H1 (cell line): ENCODE results near the gene MOG. TPM values are rescaled to one million over a fixed set of nuclear protein-coding genes. Genes with fewer than 3 reads are reported as not detected.

Experiments
- CTCF ChIA-PET: fragments of 300-600 bp; sonication (Branson Sonifier 250); formaldehyde crosslinking; loops from one replicate; lab custom pipeline; 2021; ENCODE audit not compliant: partially characterized antibody; lab: Charles Lee
- POLR2A ChIA-PET: fragments of 300-600 bp; sonication (Branson Sonifier 250); formaldehyde crosslinking; loops from one replicate; lab custom pipeline; 2021; ENCODE audit warnings: inconsistent platforms; ENCODE audit not compliant: partially characterized antibody; lab: Charles Lee
- DNase-seq, 2 experiments: peaks; one replicate each; pipeline versions ENCODE4 v3.0.0 to v3.0.0-alpha.2; 2010 to 2022; ENCODE audit warnings: low spot score in 2 of 2, low read depth in 1 of 2, mixed read lengths in 1 of 2
- FAIRE-seq: peaks from 2 replicates; lab custom pipeline; 2011; peaks lifted over from hg19 to GRCh38; lab: Jason Lieb, UNC
- H2AFZ ChIP-seq: 2 replicates; pipeline ENCODE4 v1.8.1; 2012; ENCODE audit warnings: low read length, inconsistent platforms
- H2AK5ac ChIP-seq: 2 replicates; pipeline ENCODE4 v1.6.1; 2013; ENCODE audit warnings: low read depth, low read length
- H2BK120ac ChIP-seq: replicated peaks from 2 replicates; pipeline ENCODE3; 2013; ENCODE audit warnings: low read depth, low read length, inconsistent platforms
- H2BK12ac ChIP-seq: 2 replicates; pipeline ENCODE4 v1.6.1; 2013; ENCODE audit warnings: low read depth, low read length
- H2BK15ac ChIP-seq: 2 replicates; pipeline ENCODE4 v1.6.1; 2013; ENCODE audit warnings: low read length
- H2BK20ac ChIP-seq: 2 replicates; pipeline ENCODE4 v1.6.1; 2013; ENCODE audit warnings: low read length
- H2BK5ac ChIP-seq: 2 replicates; pipeline ENCODE4 v1.6.1; 2013; ENCODE audit warnings: low read depth, low read length
- H3K14ac ChIP-seq: 2 replicates; pipeline ENCODE4 v1.6.1; 2013; ENCODE audit warnings: inconsistent platforms; ENCODE audit not compliant: insufficient read length
- H3K18ac ChIP-seq: 2 replicates; pipeline ENCODE4 v1.6.1; 2013; ENCODE audit warnings: low read length; ENCODE audit errors: extremely low read depth
- H3K23ac ChIP-seq: 2 replicates; pipeline ENCODE4 v1.6.1; 2013; ENCODE audit warnings: inconsistent platforms; ENCODE audit not compliant: insufficient read length
- H3K23me2 ChIP-seq: 2 replicates; pipeline ENCODE4 v1.6.1; 2013; ENCODE audit warnings: low read depth, low read length
- H3K27ac ChIP-seq: 2 replicates; pipeline ENCODE4 v1.6.1; 2011; ENCODE audit warnings: low read depth, low read length, inconsistent platforms
- H3K27me3 ChIP-seq, 4 experiments: replicated peaks in 1 of 4; 1 replicate in 1 of 4; 2 replicates in 3 of 4; pipeline versions ENCODE4 v1.6.1 to v1.8.1; 2011 to 2013; ENCODE audit warnings: low read length in 3 of 4, mild to moderate bottlenecking in 3 of 4, inconsistent platforms in 2 of 4, mixed read lengths in 2 of 4, moderate library complexity in 1 of 4; ENCODE audit not compliant: control insufficient read depth in 3 of 4, insufficient read depth in 3 of 4; ENCODE audit errors: extremely low read depth in 1 of 4
- H3K36me3 ChIP-seq, 4 experiments: 2 replicates each; pipeline versions ENCODE4 v1.6.1 to v1.8.1; 2011 to 2013; ENCODE audit warnings: mild to moderate bottlenecking in 4 of 4, low read length in 3 of 4, moderate library complexity in 2 of 4, control low read depth in 1 of 4, inconsistent platforms in 1 of 4; ENCODE audit not compliant: insufficient read depth in 4 of 4, control insufficient read depth in 2 of 4
- H3K4ac ChIP-seq: replicated peaks from 2 replicates; pipeline ENCODE3; 2013; ENCODE audit warnings: low read length, low read depth, mixed read lengths, inconsistent platforms; ENCODE audit not compliant: insufficient read length
- H3K4me1 ChIP-seq, 4 experiments: replicated peaks in 1 of 4; 1 replicate in 1 of 4; 2 replicates in 3 of 4; pipeline versions ENCODE4 v1.6.1 to v1.8.1; 2011 to 2013; ENCODE audit warnings: low read length in 3 of 4, inconsistent platforms in 2 of 4, mixed read lengths in 1 of 4; ENCODE audit not compliant: insufficient read depth in 4 of 4, control insufficient read depth in 3 of 4
- H3K4me2 ChIP-seq, 2 experiments: 2 replicates each; pipeline versions ENCODE4 v1.6.1 to v1.8.1; 2011 to 2013; ENCODE audit warnings: low read depth in 2 of 2, low read length in 2 of 2, control low read depth in 1 of 2, inconsistent platforms in 1 of 2, mild to moderate bottlenecking in 1 of 2; ENCODE audit not compliant: insufficient read depth in 1 of 2
- H3K4me3 ChIP-seq, 4 experiments: fragments of 200-600, 300-600 bp in 1 of 4; sonication (generic), shearing (Covaris generic), sonication (Bioruptor Twin) in 1 of 4; 2 replicates each; pipeline versions ENCODE4 v1.5.1 to v1.8.1; 2011 to 2016; ENCODE audit warnings: low read length in 4 of 4, low read depth in 3 of 4, control low read depth in 2 of 4, inconsistent platforms in 2 of 4, mild to moderate bottlenecking in 2 of 4, mixed read lengths in 1 of 4, moderate library complexity in 1 of 4; ENCODE audit not compliant: insufficient read depth in 2 of 4; ENCODE audit errors: extremely low read depth in 1 of 4
- H3K56ac ChIP-seq: replicated peaks from 2 replicates; pipeline ENCODE3; 2013; ENCODE audit warnings: low read depth, mild to moderate bottlenecking, mixed read lengths, low read length, inconsistent platforms; ENCODE audit not compliant: insufficient read length
- H3K79me1 ChIP-seq: 2 replicates; pipeline ENCODE4 v1.6.1; 2013; ENCODE audit warnings: low read depth, low read length, control low read depth
- H3K79me2 ChIP-seq, 2 experiments: 2 replicates each; pipeline versions ENCODE4 v1.6.1 to v1.8.1; 2012 to 2013; ENCODE audit warnings: low read length in 2 of 2, mild to moderate bottlenecking in 2 of 2, inconsistent platforms in 1 of 2; ENCODE audit not compliant: insufficient read depth in 2 of 2, control insufficient read depth in 1 of 2
- H3K9ac ChIP-seq, 4 experiments: replicated peaks in 1 of 4; 1 replicate in 1 of 4; 2 replicates in 3 of 4; pipeline versions ENCODE4 v1.6.1 to v1.8.1; 2011 to 2013; ENCODE audit warnings: low read depth in 3 of 4, low read length in 3 of 4, control low read depth in 2 of 4, mild to moderate bottlenecking in 2 of 4, moderate library complexity in 2 of 4, inconsistent platforms in 1 of 4; ENCODE audit errors: extremely low read depth in 1 of 4
- H3K9me3 ChIP-seq, 2 experiments: 2 replicates each; pipeline versions ENCODE4 v1.6.1 to v1.8.1; 2012 to 2013; ENCODE audit warnings: mild to moderate bottlenecking in 2 of 2, moderate library complexity in 2 of 2, control low read depth in 1 of 2, inconsistent platforms in 1 of 2, low read depth in 1 of 2, low read length in 1 of 2, mixed read lengths in 1 of 2; ENCODE audit not compliant: insufficient read depth in 2 of 2
- H4K20me1 ChIP-seq, 2 experiments: replicated peaks in 1 of 2; 2 replicates each; pipeline versions ENCODE3 to v1.8.1; 2011 to 2013; ENCODE audit warnings: inconsistent platforms in 2 of 2, low read length in 2 of 2, mild to moderate bottlenecking in 1 of 2; ENCODE audit not compliant: insufficient read depth in 2 of 2, control insufficient read depth in 1 of 2
- H4K5ac ChIP-seq: 2 replicates; pipeline ENCODE4 v1.6.1; 2013; ENCODE audit warnings: low read length, low read depth, mixed read lengths, inconsistent platforms; ENCODE audit not compliant: insufficient read length
- H4K8ac ChIP-seq: 2 replicates; pipeline ENCODE4 v1.8.0; 2013; ENCODE audit warnings: mild to moderate bottlenecking, moderate library complexity, low read length, inconsistent platforms; ENCODE audit not compliant: insufficient read depth; ENCODE audit errors: extremely low read depth
- H4K91ac ChIP-seq: replicated peaks from 2 replicates; pipeline ENCODE3; 2013; ENCODE audit warnings: low read length, mixed read lengths, inconsistent platforms; ENCODE audit not compliant: insufficient read length
- CHD2 ChIP-seq: IDR thresholded peaks from 2 replicates; pipeline ENCODE4 v1.6.1; 2012; ENCODE audit warnings: low read length, improper control_type of control experiment
- EGR1 ChIP-seq: IDR thresholded peaks from 2 replicates; pipeline ENCODE4 v1.6.1; 2011; ENCODE audit warnings: low read depth, low read length, borderline replicate concordance
- PHF8 ChIP-seq: fragments of 200-600 bp; sonication (generic); conservative IDR thresholded peaks from 2 replicates; pipeline ENCODE4 v1.7.1; 2012; ENCODE audit warnings: low read depth, mild to moderate bottlenecking, inconsistent platforms, low read length, moderate library complexity
- RXRA ChIP-seq: IDR thresholded peaks from 2 replicates; pipeline ENCODE4 v1.6.1; 2011; ENCODE audit warnings: low read depth, mild to moderate bottlenecking, low read length, moderate library complexity; ENCODE audit not compliant: insufficient read depth
- SAP30 ChIP-seq: fragments of 300-600 bp; sonication (generic); IDR thresholded peaks from 2 replicates; pipeline ENCODE4 v1.7.1; 2012; ENCODE audit warnings: low read length, moderate library complexity, mild to moderate bottlenecking, inconsistent platforms; ENCODE audit not compliant: insufficient read depth, insufficient replicate concordance
- SRF ChIP-seq: IDR thresholded peaks from 2 replicates; pipeline ENCODE4 v1.6.1; 2011; ENCODE audit warnings: mild to moderate bottlenecking, low read depth, low read length, moderate library complexity
- WGBS, 2 experiments: shearing (Covaris generic) in 1 of 2; methylation state at CpG; one replicate each; pipeline versions ENCODE4 v1.1.6 to v1.1.7; 2013 to 2015; ENCODE audit warnings: low lambda C conversion rate in 2 of 2, mixed read lengths in 2 of 2, inconsistent platforms in 1 of 2, low coverage in 1 of 2, missing lambda C conversion rate in 1 of 2; ENCODE audit not compliant: insufficient replicate concordance in 2 of 2, insufficient coverage in 1 of 2, insufficient read length in 1 of 2; ENCODE audit errors: extremely low coverage in 1 of 2, missing lambda C conversion rate in 1 of 2; 5-methylcytosine and 5-hydroxymethylcytosine counted together
- polyA plus RNA-seq, 7 experiments: library from polyadenylated mRNA; depleted of rRNA in 3 of 7; stranded (reverse) in 5 of 7; unstranded in 2 of 7; fragments of >200 nt in 5 of 7; fragments of 200-250 nt in 2 of 7; gene quantifications; 1 replicate in 5 of 7; 2 replicates in 1 of 7; 4 replicates in 1 of 7; pipeline versions ENCODE4 v1.2.1 to v1.2.3, GENCODE V29; 2011 to 2013; ENCODE audit warnings: missing spikeins in 2 of 7, mixed read lengths in 2 of 7
- total RNA-seq: library from RNA; stranded (reverse); fragmentation: NEBNext Ultra II Directional; extraction: Animal tissue kit (Norgen Biotek cat#: 25700); gene quantifications from 2 replicates; pipeline ENCODE4 v1.2.1, GENCODE V29; 2021

The MOG gene
- total and polyA plus RNA-seq, 2 of the 8 experiments (the other 6 are each of a cell fraction or from before 2014, with no cell fraction given) = 0.17 to 0.86 TPM

GRCh38 chr6:29611426-29611825 is 45.5 kb upstream of the MOG start:
- Histone ChIP-seq H3K4me2 (no peak overlapping the region), H2BK20ac (no peak overlapping the region), H4K20me1 (peaks cover 0 to 5% of the 10 kb centered on the region in 2 experiments), H2BK120ac (no peak overlapping the region), H2BK5ac (no peak overlapping the region), H3K79me1 (peaks cover 2% of the 10 kb centered on the region; the same call in 1 of the 2 replicates), H3K18ac (no peak overlapping the region), H3K4me1 (no peaks in the 10 kb centered on the region), H3K36me3 (peaks cover 56 to 90% (median 78%) of the 10 kb centered on the region in 4 experiments), H2AK5ac (no peak overlapping the region), H3K23me2 (no peaks in the 10 kb centered on the region), H2BK15ac (no peak overlapping the region), H2AFZ (no peak overlapping the region), H3K14ac (no peak overlapping the region), H4K91ac (no peak overlapping the region), H3K4ac (no peak overlapping the region), H2BK12ac (no peak overlapping the region), H3K27ac (no peak overlapping the region), H4K8ac (no peak overlapping the region), H3K9ac (no peak overlapping the region), H3K79me2 (no peaks in the 10 kb centered on the region), H3K23ac (no peak overlapping the region), H3K9me3 (no peaks in the 10 kb centered on the region), H3K27me3 (no peaks in the 10 kb centered on the region), H4K5ac (no peak overlapping the region), H3K56ac (no peak overlapping the region), H3K4me3 (no peak overlapping the region)
- CTCF ChIA-PET = interaction anchor here (0.6 to 1.8 kb wide), 7 partner anchors 8 to 743 kb away, joined by 3 to 12 read pairs (median 4); no protein-coding TSS in a partner anchor
- FAIRE-seq (no peak), DNase-seq (no peak)
- 94% methylated on average over 4 of the region's 4 CpGs; no CpG with 5 or more reads in 1 of the 2 experiments for WGBS, 2 experiments
- POLR2A ChIA-PET = interaction anchor here (1.1 to 3.0 kb wide), 7 partner anchors 8 to 28 kb away, joined by 3 to 33 read pairs (median 7); partner anchors contain the start of gene OR2H2
- TF ChIP-seq RXRA = no peak
- no peak for TF ChIP-seq EGR1
- TF ChIP-seq SAP30 = no peak
- TF ChIP-seq CHD2 = no peak
- TF ChIP-seq SRF = no peak
- no peak for TF ChIP-seq PHF8
